Peyer's patch (tissue), 4 donors: ENCODE results near the gene METTL16. TPM values are rescaled to one million over a fixed set of nuclear protein-coding genes. Genes with fewer than 3 reads are reported as not detected.
A peak's percentile ranks its signal among the peaks of the same experiment; 100 is the strongest.

ENCODE experiments used
- DNase-seq, 3 donors: peaks; one replicate each; pipeline ENCODE4 v3.0.0-alpha.2; 2017 to 2019
- H3K27ac ChIP-seq, 4 donors: fragments of 200-600 bp; sonication (generic); one replicate each; pipeline ENCODE4 v1.5.1; 2016 to 2019
- H3K27me3 ChIP-seq, 2 donors: fragments of 200-600 bp; sonication (generic); one replicate each; pipeline ENCODE4 v1.5.1; 2019
- H3K36me3 ChIP-seq, 3 donors: fragments of 200-600 bp; sonication (generic); one replicate each; pipeline ENCODE4 v1.5.1; 2016 to 2019
- H3K4me1 ChIP-seq, 4 donors: fragments of 200-600 bp; sonication (generic); one replicate each; pipeline ENCODE4 v1.5.1; 2016 to 2019
- H3K4me3 ChIP-seq, 4 donors: fragments of 200-600 bp; sonication (generic); 1 replicate in 3 of 4; 2 replicates in 1 of 4; pipeline ENCODE4 v1.5.1; 2016 to 2019; ENCODE audit warnings: mild to moderate bottlenecking in 1 of 4
- H3K9me3 ChIP-seq, 4 donors: fragments of 200-600 bp; sonication (generic); one replicate each; pipeline ENCODE4 v1.5.1; 2016 to 2019; ENCODE audit warnings: mild to moderate bottlenecking in 1 of 4
- POLR2A ChIP-seq, 2 donors: fragments of 450-650 bp; IDR thresholded peaks; one replicate each; pipeline ENCODE4 v1.5.1; 2017; ENCODE audit warnings: antibody characterized with exemption in 2 of 2, mild to moderate bottlenecking in 2 of 2, moderate library complexity in 2 of 2
- total RNA-seq, 4 donors: library from RNA; depleted of rRNA; stranded (reverse); fragments of >200 nt; gene quantifications; one replicate each; pipeline ENCODE4 v1.1.0, GENCODE V29; 2016
- TF ChIP-seq, protein P1 (sequence below), 6 experiments: fragments of 450-650 bp in 4 of 6; fragments of 200-600 bp in 2 of 6; sonication (generic) in 1 of 6; IDR thresholded peaks; one replicate each; pipeline ENCODE4 v1.5.1; 2017 to 2019; ENCODE audit warnings: antibody characterized with exemption in 6 of 6, mild to moderate bottlenecking in 3 of 6, moderate library complexity in 1 of 6

Gene METTL16
- total RNA-seq, 4 donors from 2014 or later: 24.0 to 29.7 (median 27.9) TPM

DNA sequence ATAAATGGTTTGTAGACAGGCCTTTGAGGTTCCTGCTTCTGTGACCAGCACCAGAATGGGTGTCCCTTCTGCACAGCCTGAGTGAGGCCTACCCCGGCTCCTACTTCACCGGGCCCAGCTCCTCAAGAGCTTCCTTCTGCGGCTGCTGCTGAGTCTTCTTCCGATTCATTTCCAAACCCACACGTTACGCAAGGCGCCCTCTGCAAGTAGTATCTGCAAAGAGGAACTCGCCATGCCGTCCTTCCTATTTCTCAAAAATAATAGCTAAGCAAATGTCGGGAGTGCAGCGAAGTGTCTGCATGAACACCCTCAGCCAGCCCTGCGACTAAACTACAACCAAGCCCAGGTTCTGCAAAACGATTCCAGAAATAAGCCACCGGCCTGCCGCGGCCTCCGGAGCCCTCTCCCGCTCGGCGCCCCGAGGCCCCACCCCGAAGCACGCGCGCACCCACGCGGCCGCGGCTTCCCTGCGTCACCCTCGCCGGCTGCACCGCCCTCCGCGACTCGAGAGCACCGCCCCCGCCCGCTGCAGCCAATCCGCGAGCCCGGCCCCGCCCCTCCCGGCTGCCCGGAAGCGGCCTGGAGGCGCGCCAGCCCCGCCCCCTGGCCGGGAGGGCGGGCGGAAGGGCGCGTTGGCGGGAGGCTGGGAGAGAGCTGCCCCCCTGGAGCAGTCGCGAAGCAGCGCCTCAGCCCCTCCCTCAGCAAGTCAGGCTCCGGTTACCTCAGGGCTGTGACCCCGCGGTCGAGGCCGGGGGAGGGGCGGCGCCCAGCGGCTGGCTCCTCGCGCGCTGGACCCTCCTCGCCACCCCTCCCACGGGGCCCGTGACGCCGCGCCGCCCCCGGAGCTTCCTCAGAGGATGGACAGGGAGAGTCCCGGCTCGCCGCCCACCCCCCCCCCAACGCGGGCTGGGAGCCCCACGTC is 119.2 kb downstream of the METTL16 start:
- Histone ChIP-seq H3K36me3 (peaks cover 0 to 6% (median 0%) of the 10 kb centered on the region in 3 donors), H3K27me3 (no peaks in the 10 kb centered on the region), H3K4me3 (peak overlapping the region; percentile 70 to 97 (median 92)), H3K9me3 (no peaks in the 10 kb centered on the region), H3K27ac (peak overlapping the region; percentile 93 to 100 (median 99)), H3K4me1 (peaks cover 27 to 54% (median 43%) of the 10 kb centered on the region in 4 donors)
- peak; percentile 97 to 98 (median 98) for DNase-seq
- TF ChIP-seq, protein P1, sequence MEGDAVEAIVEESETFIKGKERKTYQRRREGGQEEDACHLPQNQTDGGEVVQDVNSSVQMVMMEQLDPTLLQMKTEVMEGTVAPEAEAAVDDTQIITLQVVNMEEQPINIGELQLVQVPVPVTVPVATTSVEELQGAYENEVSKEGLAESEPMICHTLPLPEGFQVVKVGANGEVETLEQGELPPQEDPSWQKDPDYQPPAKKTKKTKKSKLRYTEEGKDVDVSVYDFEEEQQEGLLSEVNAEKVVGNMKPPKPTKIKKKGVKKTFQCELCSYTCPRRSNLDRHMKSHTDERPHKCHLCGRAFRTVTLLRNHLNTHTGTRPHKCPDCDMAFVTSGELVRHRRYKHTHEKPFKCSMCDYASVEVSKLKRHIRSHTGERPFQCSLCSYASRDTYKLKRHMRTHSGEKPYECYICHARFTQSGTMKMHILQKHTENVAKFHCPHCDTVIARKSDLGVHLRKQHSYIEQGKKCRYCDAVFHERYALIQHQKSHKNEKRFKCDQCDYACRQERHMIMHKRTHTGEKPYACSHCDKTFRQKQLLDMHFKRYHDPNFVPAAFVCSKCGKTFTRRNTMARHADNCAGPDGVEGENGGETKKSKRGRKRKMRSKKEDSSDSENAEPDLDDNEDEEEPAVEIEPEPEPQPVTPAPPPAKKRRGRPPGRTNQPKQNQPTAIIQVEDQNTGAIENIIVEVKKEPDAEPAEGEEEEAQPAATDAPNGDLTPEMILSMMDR (IDR thresholded peaks at IDR 0.05): peak in 1 of 6 experiments; percentile 6
- TF ChIP-seq POLR2A (IDR thresholded peaks at IDR 0.05): peak; percentile 70 to 91

DNA sequence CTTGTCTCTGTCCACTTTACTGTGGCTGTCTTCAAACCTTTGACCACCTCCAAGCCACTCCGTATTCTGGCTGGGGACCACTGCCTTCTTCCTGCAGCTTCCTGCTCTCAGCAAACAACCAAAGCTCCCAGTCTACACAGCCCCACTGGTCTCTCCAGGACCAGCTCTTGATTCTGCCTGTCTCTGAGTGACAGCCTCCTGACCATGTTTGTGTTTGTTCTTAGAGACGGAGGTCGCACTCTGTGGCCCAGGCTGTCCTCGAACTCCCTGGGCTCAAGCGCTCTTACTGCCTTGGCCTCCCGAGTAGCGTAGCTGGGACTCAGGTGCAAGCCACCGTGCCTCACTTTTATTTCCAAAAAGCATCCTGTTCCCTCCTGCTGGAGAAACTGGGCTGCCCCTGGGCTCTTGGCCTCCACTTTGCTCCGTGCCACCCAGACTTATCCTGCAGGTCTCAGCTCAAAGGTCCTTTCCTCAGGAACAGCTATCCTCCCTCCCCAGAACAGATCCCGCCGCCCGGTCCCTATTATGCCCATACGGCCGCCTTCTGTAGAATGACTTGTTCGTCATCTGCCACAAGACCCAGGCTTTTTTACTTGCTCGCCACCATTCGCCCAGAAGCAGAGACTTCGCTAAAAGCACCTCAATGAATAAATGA is 120.0 kb downstream of the METTL16 start:
- TF ChIP-seq, protein P1 (IDR thresholded peaks at IDR 0.05): no peak
- no peak for TF ChIP-seq POLR2A (IDR thresholded peaks at IDR 0.05)
- H3K9me3 ChIP-seq: no peaks in the 10 kb centered on the region
- H3K36me3 ChIP-seq: peaks cover 0 to 14% (median 3%) of the 10 kb centered on the region in 3 donors
- H3K27ac ChIP-seq: peak overlapping the region; percentile 93 to 100 (median 99)
- H3K4me1 ChIP-seq: peaks cover 20 to 54% (median 36%) of the 10 kb centered on the region in 4 donors
- peak overlapping the region; percentile 70 to 97 (median 92) for H3K4me3 ChIP-seq
- no peak for DNase-seq
- no peaks in the 10 kb centered on the region for H3K27me3 ChIP-seq

- H3K36me3 ChIP-seq: peaks cover 0 to 27% (median 3%) of the 10 kb centered on the region in 3 donors
Observed at GRCh38 chr17:2390199-2390836, 121.4 kb downstream of the METTL16 start.

DNA sequence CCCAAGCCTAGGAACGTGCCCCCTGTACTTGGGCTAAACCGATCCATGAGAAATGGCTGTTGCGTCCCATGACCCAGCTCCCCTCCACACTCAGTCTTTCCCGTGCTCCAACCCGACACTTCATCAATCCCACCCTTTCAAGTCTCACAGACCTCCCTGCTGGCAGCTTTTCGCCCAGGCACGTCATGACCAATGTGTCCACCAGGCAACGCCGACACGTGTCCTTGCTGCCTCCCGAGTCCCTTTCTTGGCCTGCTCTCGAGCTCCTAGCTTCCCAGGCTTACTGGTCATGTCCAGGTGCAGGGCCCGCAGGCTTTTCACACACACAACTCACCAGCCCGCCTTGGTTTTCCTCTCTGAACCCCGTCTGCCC is 123.0 kb downstream of the METTL16 start:
- no peaks in the 10 kb centered on the region for H3K27me3 ChIP-seq
- H3K9me3 ChIP-seq: no peaks in the 10 kb centered on the region
- peaks cover 0 to 28% (median 3%) of the 10 kb centered on the region in 3 donors for H3K36me3 ChIP-seq
- no peak overlapping the region for H3K27ac ChIP-seq
- no peak for TF ChIP-seq POLR2A (IDR thresholded peaks at IDR 0.05)
- TF ChIP-seq, protein P1 (IDR thresholded peaks at IDR 0.05): no peak
- H3K4me3 ChIP-seq: no peak overlapping the region
- no peak for DNase-seq
- peaks cover 4 to 56% (median 12%) of the 10 kb centered on the region in 4 donors for H3K4me1 ChIP-seq

More at GRCh38 chr17:2390199-2390836, 121.4 kb downstream of the METTL16 start:
- TF ChIP-seq, protein P1 (IDR thresholded peaks at IDR 0.05): no peak
- TF ChIP-seq POLR2A (IDR thresholded peaks at IDR 0.05): no peak
- Histone ChIP-seq H3K4me1 (peaks cover 11 to 55% (median 23%) of the 10 kb centered on the region in 4 donors), H3K4me3 (no peak overlapping the region), H3K9me3 (no peaks in the 10 kb centered on the region), H3K27ac (peak overlapping the region in 2 of 4 donors; percentile 93 to 100), H3K27me3 (no peaks in the 10 kb centered on the region)
- no peak for DNase-seq

GRCh38 chr17:2388020-2388682 is 123.5 kb downstream of the METTL16 start:
- no peak for DNase-seq
- H3K27ac ChIP-seq: no peak overlapping the region
- no peaks in the 10 kb centered on the region for H3K9me3 ChIP-seq
- H3K27me3 ChIP-seq: no peaks in the 10 kb centered on the region
- TF ChIP-seq POLR2A (IDR thresholded peaks at IDR 0.05): no peak
- TF ChIP-seq, protein P1 (IDR thresholded peaks at IDR 0.05): no peak
- peaks cover 0 to 28% (median 3%) of the 10 kb centered on the region in 3 donors for H3K36me3 ChIP-seq
- H3K4me1 ChIP-seq: peaks cover 5 to 58% (median 12%) of the 10 kb centered on the region in 4 donors
- no peak overlapping the region for H3K4me3 ChIP-seq
